Prostate gland (tissue), 2 donors: Measurements from ENCODE around the gene PTGR2.

Source experiments
- CTCF ChIP-seq, 4 experiments: fragments of 200-600 bp in 2 of 4; fragments of 450-650 bp in 2 of 4; sonication (generic) in 2 of 4; IDR thresholded peaks; 1 replicate in 3 of 4; 2 replicates in 1 of 4; pipeline ENCODE4 v1.5.1; 2016 to 2019; ENCODE audit warnings: antibody characterized with exemption in 4 of 4, mild to moderate bottlenecking in 2 of 4, moderate library complexity in 2 of 4
- POLR2AphosphoS5 ChIP-seq: sonication (generic); formaldehyde crosslinking; IDR thresholded peaks from one replicate; pipeline ENCODE4 v1.6.1; 2017; ENCODE audit warnings: antibody characterized with exemption

DNA sequence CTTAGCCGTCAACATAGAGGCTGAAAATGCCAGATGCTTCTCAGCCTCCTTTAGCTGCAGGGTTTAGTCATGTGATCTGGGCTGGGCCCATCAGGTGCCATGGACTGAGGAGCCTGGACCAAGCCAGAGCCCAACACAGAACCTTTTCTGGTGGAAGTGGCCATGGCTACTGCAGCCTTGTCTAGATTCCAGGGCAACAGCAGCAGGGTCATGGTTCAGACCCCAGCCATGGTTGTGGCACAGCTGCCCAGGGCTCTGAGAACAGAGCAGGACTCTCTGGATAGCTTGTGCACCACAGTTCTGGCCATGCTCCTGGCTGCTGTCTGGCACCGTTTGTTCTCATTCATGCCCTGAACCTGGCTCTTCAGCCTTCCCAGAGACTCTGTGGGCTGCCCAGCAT is 47.0 kb upstream of the PTGR2 start:
- TF ChIP-seq CTCF (IDR thresholded peaks at IDR 0.05) (no peak), POLR2AphosphoS5 (no peak)
